Prostate gland (tissue), 2 donors: ENCODE measurements around the gene CCDC174.

ENCODE experiments used
- POLR2A ChIP-seq: fragments of 450-650 bp; IDR thresholded peaks from one replicate; pipeline ENCODE4 v1.6.1; 2016; ENCODE audit warnings: antibody characterized with exemption, mild to moderate bottlenecking
- TF ChIP-seq, protein P1 (sequence below), 4 experiments: fragments of 200-600 bp in 2 of 4; fragments of 450-650 bp in 2 of 4; sonication (generic) in 2 of 4; IDR thresholded peaks; 1 replicate in 3 of 4; 2 replicates in 1 of 4; pipeline ENCODE4 v1.5.1; 2016 to 2019; ENCODE audit warnings: antibody characterized with exemption in 4 of 4, mild to moderate bottlenecking in 2 of 4, moderate library complexity in 2 of 4

DNA sequence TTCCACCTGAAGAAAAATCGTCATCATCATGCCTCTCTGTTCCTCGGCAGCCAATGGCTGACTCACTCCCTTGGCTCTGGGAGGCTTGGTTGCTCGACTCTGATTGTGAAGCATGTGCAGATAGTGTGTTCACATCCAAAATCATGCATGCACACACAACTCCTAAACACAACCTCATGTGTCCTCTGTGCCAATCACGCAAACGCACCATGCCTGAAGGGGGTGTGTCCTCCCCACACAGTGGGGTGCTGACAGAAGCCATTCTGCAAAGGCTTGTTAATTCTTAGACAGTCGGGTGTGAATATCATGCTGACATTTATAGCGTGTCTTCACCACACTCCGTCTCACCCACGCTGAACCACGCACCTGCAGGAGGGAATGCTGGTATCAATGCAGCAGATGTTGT is 11.4 kb upstream of the CCDC174 start:
- TF ChIP-seq, protein P1, sequence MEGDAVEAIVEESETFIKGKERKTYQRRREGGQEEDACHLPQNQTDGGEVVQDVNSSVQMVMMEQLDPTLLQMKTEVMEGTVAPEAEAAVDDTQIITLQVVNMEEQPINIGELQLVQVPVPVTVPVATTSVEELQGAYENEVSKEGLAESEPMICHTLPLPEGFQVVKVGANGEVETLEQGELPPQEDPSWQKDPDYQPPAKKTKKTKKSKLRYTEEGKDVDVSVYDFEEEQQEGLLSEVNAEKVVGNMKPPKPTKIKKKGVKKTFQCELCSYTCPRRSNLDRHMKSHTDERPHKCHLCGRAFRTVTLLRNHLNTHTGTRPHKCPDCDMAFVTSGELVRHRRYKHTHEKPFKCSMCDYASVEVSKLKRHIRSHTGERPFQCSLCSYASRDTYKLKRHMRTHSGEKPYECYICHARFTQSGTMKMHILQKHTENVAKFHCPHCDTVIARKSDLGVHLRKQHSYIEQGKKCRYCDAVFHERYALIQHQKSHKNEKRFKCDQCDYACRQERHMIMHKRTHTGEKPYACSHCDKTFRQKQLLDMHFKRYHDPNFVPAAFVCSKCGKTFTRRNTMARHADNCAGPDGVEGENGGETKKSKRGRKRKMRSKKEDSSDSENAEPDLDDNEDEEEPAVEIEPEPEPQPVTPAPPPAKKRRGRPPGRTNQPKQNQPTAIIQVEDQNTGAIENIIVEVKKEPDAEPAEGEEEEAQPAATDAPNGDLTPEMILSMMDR (IDR thresholded peaks at IDR 0.05), result no peak
- TF ChIP-seq POLR2A, result no peak
